Effector CD4-positive, alpha-beta T cell (primary cell): ENCODE data around the gene CIAO1.
"Not testable (repeated sequence)": the region's sequence is repeated elsewhere in the genome, so short reads cannot be mapped to it uniquely, and the experiment has no call there.

Experiments used
- DNase-seq: peaks from one replicate; pipeline ENCODE4 v3.0.0-alpha.2; 2020
- total RNA-seq: gene quantifications from one replicate; lab custom pipeline; 2026; lab: John Stamatoyannopoulos, UW

Gene CIAO1
- total RNA-seq = 91.6 reads per million, percentile 81 among the genes with 10 or more reads in this experiment

DNA sequence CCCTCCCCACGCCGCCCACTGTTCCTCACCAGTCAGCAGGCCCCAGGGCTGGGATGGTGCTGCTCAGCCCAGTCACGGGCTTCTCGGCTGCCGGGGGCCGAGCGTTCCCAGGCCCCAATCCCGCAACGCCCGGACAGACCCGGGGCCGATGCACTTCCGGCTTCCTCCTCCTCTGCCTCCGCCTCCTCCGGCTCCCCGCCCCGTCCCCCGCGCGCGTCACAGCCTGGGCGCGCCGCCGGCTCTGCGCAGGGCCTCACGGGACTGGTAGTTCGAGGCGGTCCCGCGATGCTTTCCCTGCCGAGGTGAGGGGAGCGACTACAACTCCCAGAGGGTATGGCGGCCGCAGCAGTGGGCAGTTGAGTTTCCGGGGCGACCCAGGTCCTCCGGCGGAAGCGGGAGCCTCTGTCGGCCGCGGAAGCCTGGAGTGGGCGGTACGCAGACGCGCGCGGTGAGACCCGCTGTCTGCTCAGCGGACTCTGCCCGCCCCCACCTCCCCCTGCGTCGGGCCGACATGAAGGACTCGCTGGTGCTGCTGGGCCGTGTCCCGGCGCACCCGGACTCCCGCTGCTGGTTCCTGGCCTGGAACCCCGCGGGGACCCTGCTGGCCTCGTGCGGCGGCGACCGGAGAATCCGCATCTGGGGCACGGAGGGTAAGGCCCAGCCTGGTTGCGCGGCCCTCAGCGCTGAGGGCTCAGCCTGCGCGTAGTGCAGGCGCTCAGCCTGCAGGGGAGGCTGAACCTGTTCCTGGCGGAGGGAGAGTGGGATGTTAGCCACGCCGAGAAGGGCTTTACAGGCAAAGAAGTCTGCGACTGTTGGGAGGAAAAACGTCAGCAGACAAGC, at the start of gene CIAO1, which contains the start of gene TMEM127:
Gene CIAO1, plus strand, starts transcription at position 386 of the 840 bp plus-strand sequence. Its CDS starts 126 bp downstream, at position 512.
Gene TMEM127, minus strand, starts transcription at position 158 of the 840 bp plus-strand sequence. CDS start 616 bp downstream, outside the sequence.
- DNase-seq = peak; percentile 98

DNA sequence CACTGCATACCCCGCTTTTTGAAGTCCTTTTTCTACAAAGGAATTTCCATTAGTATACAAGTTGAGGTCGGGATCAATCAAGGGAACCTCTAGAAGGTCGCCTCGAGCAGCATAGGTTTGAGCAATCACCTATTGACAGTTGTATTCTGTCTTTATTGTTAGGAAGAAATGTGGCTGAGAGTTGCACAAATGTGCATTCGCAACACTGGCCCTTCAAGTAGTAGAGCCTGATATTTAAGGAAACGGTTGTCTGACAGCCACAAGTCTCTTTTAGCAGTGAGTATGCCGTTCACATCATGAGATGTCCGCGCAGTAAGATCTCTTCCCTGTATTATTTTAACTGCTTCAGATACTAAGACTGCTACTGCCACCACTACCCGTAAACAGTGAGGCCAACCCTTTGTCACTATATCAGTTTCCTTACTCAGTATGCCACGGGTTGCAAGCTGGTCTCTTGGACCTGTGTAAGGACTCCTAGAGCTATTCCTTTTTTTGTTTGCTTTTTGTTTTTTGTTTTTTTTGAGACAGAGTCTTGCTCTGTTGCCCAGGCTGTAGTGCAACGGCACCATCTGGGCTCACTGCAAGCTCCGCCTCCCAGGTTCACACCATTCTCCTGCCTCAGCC, 47.4 kb upstream of the CIAO1 start:
- DNase-seq = no peak

DNA sequence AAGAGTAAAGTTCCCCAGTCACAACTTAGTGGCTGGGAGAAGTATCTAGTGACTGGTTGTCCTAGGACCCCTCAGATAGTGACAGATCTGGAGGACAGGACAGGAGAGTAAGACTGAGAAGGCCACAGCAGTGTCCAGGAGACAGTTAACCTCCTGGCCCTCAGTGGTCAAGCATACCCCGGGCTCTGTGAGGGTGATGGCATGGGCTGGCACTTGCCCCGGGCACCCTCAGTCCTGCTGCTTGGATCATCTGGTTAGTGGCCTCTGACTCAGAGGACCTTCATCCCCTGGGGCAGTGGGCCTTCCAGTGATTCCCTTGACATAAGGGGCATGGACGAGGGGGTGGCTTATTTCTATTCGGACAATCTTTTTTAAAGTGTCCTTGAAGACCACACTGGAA, 46.1 kb upstream of the CIAO1 start:
- not testable (repeated sequence) for DNase-seq

DNA sequence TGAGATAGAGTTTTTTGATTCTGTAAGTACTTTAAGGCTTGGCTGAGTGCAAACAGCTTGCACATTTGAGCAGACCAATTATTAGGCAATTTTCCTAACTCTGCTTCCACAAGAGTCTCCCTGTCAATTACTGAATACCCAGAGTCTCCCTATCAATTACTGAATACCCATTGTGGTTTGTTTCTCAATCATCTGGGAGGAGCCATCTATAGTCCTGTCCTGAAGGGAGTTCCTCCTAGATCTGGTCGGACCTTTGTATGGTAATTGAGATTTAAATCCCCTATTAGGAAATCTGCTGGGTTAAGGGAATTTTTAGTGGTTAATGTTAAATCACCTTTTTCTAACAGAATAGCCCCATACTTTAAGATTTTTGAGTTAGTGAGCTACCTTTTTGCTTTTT, 44.9 kb upstream of the CIAO1 start:
- not testable (repeated sequence) for DNase-seq

DNA sequence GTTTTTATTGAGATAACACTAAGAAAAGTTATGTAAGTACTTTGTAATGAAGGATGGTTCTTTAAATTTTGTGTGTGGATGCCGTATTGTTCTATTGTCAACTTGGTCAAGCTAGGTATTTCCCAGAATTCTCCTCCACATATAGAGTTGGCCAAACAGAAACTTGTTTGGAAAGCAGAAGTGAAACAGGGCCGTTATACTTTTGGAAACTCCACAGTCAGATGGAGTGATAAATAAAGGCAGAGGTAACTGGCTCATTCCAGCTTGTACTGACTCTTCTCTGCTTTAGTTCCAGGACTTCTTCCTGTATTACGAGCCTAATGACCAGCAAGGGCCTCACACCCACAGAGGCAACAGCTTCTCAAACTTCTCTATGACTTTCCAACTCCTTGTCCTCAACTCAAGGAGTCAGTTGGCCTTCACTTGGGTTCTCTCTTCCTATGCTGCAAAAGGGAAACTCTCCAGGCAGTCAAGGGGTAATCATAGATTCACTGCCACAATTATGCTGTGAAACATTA, 41.0 kb upstream of the CIAO1 start:
- no peak for DNase-seq

DNA sequence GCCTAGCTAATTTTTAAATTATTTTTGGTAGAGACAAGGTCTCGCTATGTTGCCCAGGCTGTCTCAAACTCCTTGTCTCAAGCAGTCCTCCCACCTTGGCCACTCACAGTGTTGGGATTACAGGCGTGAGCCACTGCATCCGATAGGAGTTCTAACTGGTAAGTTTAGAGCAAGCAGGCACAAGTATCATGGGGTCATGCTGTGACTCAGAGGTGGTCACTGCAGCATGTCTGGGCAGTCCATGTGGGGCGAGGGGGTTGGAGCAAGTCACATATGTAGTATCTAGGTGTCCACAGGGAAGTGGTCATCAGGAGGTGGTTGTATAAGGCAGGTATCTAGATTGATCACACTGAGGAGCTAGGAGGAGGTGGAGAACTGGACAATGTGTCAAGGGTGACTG, 34.7 kb upstream of the CIAO1 start:
- DNase-seq = no peak

DNA sequence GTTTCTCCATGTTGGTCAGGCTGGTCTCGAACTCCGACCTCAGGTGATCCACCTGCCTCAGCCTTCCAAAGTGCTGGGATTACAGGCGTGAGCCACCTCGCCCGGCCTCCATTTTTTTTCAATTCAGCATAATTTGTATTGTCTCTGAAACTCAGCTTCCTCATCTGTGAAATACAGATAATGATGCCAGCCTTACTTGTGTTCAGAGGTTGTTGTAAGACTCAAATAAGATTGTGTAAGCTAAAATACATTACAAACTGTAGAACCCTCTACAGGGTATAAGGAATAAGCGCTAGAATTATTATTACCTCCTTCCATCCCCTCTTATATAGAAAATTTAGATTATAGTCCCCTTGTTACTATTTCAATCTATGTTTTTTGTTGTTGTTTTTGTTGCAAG, 32.6 kb upstream of the CIAO1 start:
- no peak for DNase-seq

DNA sequence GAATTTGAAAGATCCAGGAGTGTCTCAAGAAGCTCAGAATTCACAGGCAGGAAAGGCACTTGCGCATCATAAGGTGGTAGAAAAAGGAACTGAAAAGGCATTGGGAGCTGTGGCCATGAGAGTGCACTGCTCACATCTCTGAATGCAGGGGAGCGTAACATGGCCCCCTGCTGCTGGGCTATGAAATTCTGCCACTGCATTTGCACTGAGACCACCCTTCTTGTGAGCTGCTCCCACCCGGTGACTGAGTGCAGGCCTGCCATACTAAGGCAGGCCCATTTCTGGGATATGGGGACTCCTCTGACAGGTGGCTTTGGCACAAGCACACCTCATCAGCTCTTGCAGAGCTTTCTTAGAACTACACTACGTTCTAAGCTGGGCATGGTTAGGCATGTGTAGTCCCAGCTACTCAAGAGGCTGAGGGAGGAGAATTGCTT, 32.1 kb upstream of the CIAO1 start:
- no peak for DNase-seq

DNA sequence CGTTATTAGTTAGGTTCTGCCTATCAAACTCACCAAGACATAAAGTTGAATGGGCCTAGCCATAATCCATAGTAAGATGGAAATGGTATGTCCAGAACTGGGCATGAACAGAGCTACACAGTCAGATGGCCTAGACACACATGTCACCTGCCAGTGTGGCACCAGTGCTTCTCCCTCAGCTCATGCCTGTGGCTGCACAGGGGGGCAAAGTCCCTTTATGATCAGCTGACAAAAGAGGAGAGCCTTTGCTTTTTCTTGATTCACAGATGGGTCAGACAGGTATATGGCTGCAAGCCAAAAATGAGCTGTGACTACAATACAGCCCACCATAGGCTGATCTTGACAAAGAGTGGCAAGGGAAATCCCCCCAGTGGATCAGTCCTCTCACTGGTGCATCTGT, 29.1 kb upstream of the CIAO1 start:
- no peak for DNase-seq

DNA sequence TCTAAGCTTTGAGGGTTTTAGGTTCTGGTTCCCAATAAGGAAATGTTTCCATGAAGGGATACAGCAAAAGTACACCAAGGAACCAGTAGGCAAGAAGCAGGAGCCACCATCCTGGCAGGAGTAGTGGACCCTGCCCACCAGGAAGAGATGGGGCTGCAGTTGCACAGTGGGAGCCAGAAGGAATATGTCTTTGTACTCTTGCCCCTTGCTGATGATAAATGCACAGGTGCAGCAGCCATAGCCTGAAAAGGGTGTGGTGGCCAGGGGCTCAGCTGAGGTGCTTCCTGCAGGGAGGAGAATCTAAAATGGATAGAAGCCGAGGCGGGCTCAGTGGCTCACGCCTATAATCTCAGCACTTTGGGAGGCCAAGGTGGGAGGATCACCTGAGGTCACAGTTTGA, 27.8 kb upstream of the CIAO1 start:
- DNase-seq = no peak

DNA sequence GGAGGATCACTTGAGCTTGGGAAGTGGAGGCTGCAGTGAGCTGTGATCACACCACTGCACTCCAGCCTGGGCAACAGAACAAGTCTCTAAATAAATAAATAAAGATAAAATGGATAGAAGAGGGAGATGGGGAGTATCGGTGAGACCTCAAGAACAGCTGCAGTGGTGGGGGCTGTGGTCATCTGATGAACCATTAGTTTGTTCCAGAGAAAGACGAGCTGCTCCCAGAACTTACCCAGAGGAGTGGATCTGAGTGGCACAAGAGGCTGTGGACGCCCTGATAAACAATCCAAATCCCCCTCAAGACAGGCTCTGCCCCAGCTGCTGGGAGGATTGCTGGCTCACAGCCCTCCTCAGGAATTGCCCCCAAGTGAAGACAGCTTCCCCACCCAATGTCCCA, 26.9 kb upstream of the CIAO1 start:
- DNase-seq = no peak

DNA sequence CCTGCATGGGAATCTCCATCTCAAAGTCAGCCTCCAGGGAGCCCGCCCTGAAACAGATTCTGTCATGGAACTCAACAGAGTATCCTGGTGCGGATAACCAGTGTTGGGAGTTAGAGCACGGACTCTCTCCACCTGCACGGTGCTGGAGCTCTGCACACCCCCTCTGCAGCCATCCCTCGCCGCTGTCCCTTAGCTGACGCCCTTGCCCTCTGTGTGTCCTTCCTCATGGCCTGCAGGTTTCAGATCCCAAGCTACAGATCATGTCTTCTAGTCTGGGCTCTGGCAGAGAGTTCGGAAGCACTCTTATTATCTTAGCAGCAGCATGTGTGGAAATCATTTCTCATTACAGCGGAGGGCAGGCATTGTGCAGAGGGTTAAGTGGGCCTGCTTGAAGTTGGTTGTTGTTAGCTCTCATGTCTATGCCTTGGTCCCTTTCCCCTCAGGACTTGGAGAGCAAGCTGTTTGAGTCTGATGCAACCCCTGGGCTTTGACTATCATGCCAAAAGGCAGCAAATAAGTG, 26.2 kb upstream of the CIAO1 start:
- no peak for DNase-seq

DNA sequence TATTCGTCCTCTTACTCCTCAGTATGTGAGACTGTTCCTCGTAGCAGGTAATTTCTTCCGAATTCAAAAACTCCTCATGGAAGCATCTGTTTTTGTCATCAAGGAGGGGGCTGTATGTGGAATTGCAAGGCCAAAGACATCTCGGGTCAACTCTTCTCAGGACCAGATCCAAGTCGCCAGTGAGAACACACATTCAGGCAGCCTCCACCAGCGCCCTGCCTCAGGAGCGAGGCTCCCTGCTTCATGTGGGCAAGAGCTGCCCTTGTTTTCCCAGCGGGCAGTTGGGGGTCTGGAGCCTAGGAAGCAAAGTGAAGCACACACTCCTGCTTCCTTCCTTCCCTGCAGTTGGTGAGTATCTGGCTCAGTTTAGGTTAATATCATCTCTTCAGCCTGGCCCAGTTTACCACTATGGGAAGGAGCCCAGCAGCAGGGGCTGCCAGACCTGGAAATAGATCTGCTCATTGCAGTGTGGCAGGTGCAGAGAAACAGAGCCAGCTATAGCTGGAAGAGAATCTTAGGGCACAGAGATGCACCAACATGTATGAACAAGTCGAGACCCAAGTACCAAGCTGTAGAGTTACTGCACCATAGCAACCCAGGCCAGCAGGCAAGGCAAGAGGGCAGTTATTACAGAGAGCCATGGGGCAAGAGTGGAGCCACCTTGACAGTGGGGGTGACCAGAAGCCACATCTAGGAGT, 25.5 kb upstream of the CIAO1 start:
- no peak for DNase-seq

DNA sequence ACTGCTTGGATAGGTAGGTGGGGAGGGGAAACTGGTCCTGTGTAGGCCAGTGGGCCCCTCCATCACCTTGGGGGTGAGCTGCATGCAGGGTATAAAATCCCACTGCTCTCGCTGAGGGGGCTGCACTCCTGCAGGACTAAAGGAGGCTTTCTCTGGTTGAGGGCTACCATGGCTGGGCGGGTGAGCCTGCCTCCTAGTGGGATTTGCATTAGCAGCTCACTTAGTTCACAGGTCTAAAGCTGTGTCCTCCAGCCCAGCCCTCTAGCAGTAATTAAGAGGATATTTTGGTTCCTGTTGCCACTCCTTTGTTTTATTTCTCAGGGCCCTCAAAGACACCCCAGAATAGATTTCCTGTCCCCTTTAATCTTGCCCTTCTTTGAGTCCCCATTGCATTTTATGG, 24.8 kb upstream of the CIAO1 start:
- DNase-seq = no peak

DNA sequence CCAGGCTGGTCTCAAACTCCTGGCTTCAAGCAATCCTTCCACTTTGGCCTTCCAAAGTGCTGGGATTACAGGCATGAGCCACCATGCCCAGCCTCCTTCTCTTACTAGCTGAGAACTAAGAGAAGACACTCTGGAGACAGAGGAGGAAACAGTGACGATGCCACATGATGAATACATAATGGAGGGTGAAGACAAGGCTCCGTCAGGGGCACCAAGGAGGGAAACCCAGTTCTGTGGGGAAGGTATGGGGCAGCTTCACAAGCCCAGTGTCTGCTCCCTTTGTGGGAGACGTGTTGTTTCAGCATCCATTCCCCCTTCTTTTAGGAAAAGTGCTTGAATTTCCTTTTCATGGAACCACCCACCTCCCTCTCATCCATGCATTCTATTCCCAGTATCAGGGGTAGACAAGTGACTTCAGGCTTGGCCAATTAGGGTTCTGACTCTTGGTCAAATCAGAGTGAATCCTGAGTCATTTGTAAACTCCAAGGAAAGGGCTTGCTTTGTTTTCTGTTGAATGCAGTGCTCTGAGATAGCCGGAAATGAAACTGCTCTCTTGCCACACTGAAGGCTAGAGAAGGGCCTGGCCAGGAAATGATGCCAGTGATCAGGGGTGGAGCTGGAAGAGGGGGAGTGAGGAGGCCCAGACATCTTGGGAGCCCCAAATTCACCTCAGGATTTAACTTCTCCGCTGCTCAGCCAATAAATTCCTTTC, 24.0 kb upstream of the CIAO1 start:
- DNase-seq = peak; percentile 12

DNA sequence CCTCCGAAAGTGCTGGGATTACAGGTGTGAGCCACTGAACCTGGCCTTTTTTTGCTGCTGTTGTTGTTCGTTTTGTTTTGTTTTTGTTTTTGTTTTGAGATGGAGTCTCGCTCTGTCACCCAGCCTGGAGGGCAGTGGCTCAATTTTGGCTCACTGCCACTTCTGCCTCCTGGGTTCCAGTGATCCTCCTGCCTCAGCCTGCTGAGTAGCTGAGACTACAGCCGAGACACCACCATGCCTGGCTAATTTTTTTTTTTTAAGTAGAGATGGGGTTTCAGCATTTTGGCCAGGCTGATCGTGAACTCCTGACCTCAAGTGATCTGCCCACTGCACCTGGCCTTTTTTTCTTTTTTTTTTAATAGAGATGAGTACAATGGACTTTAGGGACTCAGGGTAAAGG, 22.2 kb upstream of the CIAO1 start:
- DNase-seq = no peak

DNA sequence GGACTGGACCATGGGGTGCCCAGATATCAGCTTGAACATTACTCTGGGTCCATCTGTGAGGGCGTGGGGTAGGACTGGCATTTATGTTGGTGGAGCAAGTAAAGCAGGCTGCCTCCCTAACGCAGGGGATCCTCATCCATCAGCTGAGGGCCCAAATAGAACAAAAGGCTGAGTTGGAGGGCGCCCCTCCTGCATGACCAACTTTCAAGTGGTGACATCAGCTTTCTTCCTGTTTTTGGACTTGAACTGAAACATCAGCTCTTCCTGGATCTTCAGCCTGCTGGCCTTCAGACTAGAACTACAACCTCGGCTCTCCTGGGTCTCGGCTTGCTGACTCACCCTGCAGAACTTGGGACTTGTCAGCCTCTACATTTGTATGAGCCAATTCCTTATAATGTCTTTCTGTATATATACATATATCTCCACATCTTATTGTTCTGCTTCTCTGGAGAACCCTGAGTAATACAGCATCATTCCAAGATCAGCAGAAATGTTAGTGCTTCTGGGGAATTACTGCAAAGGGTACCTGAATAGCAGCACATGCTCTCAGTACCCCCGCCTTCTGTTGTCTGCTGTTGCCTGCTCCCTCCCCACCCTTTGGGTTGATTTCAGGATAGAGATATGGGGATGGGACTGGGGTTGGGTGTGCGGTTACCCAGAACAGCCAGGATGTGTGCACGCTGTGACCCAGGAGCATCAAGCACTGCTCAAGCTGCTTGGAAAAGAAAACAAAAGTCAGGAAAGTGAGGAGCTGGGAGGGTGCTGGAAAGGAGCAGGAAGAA, 20.2 kb upstream of the CIAO1 start:
- DNase-seq = no peak

DNA sequence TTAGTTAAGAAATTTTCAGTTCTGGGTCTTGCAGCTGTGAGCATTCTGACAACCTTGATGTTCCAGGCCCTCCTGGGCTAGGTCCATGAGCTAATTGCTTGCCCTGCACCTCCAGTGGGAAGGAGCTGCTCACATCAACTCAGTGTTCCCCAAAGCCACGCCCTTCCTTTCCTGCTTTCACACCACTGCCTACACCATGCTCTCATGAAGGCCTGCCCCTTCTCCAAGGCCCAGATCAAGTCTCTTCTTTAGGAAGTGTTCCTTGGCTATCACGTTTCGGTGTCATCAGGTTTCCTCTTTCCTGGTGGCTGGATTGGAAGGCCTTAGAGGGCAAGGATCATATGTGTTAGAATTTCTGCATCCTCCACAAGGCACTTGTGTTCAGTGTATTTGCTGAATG, 19.0 kb upstream of the CIAO1 start:
- no peak for DNase-seq

DNA sequence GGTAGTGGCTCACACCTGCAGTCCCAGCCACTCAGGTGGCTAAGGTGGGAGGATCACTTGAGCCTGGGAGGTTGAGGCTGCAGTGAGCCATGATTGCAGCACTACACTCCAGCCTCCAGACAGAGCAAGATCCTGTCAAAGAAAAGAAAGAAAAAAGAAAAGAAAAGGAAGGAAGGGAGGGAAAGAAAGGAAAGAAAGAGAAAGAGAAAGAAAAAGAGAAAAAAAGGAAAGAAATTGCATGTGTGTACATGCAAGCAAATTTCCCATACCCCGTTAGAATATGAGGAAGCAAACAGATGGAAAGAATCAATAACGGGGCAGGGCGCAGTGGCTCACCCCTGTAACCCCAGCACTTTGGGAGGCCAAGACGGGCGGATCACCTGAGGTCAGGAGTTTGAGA, 18.1 kb upstream of the CIAO1 start:
- DNase-seq = no peak

DNA sequence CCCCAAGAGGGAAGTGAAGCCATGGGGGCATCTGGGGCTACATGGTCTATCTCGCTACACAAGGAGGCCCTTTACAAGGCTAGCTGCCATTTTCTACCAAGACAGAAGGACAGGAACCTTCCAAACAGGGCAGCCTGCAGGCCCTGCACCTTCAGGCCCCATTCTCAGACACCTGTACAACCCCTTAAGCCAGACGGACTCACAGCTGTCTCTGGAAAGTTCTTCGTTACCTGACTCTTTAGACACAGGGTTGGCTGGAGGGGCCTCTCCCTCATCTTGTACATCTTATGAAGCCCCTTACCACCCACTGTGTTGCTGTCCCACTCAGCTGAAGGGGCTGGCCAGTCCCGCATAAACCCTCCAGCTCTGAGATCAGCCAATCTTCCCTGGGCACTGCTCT, 17.4 kb upstream of the CIAO1 start:
- DNase-seq = no peak

DNA sequence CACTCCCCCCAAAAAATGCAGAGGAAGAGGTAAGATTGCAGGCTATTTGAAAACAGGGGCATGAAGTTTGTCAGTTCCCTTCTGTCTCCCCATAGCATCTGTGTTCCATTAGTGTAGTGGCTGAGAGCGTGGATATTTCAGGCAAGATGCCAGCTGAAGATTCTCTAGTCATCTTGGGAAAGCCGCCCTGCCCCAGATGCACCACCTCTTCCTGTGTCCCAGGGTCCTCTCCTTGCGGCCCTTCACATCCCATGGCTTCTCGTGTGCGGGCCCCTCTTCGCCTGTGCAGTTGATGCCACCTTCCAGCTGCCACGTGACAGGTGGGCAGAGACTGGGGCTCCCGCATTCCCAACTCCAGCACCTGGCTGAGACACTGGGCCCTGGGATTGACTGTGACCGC, 16.4 kb upstream of the CIAO1 start:
- DNase-seq = no peak

DNA sequence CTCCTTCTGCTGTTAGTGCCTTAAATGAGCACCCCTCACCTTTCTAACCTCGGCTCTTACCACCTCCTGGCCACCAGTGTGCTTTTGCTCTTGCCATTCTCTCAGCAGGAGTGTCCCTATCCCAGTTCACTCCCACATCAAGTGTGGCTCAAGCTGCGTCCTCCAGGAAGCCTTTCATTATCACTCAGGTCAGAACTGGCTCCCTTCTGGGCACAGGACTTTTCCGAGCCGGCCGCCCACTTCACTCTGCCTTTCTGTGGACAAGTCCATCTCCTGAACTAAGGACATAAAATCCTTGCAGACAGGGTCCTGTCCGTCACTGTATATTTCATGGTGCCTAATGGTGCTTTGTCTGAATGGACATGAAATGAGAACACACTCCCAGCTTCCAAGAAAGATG, 15.8 kb upstream of the CIAO1 start:
- DNase-seq = no peak
